ENCODE results near the gene VLDLR.

Gene VLDLR

DNA sequence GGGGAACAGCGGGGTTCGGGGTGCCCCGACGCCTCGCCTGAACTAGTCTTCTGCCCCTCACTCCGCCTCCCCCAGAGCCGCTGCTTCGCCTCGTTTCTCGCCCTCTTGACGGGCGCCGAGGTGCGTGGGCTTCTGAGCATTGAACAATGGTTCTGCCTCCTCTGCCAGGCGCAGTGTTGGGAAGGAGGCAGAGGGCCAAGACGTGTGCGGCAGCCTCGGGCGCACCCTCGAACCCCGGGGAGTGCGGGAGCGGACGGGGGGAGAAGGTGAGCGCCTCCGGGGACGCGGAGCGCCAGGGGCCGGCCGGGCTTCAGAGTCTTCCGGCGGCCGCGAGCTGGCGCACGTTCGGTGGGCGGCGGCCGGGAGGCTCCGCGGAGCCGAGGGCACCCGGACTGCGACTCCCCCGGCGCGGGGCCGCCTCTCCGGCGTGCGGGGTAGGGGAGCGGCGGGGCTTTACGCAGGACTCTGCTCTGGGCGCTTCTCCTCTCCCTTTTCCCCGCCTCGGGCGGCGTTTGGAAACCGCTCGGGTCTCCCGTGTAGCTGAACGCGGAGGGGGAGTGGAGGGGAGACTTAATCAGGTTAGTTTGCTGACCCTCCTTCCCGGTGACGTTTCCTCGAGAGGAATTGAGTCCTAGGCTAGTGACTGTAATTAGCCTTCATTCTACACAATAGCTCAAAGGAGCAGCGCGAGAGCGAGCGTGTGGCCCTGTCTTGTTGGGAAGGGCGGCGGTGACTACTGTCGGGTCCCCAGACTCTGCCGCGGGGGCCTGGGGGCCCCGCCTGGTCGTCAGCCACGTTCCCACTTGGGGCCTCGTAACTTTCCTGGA, 1.1 kb downstream of the VLDLR start:
- DNase-seq, result no peak

DNA sequence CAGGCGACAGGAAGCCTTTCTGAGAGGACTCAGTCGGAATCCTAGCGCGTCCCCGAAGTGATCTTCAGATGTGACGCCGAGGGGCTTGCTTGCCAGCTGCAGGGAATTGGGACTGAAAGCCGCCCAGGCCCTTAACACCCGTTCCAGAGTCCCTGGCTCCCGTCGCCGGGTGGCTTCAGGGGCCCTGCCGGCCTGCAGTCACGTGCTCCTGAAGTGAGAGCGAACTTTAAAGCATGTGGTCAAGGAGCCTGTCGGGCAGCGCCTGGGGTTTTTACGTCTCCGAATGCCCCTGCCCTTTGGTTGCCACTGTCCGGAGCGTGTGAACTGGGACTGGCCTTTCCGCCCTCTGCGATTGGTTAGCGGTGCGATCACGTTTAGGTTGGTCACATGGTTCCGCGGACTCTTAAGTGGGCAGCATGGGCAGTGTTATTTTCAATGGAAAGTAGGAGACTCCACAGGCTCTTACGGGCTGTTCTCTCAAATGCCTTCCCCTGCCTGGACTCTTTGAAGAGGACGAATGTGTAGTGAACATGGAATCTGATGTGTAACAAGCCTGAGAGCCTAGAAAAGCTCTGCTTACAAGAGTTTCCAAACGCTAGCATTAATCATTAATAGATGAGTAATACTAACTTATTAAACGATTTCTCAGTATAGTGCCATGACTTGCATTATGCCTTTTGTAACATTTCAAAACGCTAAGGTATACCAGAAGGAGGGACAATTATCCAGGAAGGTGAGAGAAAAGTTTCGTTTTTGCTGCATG, 1.9 kb downstream of the VLDLR start:
- DNase-seq, result no peak

DNA sequence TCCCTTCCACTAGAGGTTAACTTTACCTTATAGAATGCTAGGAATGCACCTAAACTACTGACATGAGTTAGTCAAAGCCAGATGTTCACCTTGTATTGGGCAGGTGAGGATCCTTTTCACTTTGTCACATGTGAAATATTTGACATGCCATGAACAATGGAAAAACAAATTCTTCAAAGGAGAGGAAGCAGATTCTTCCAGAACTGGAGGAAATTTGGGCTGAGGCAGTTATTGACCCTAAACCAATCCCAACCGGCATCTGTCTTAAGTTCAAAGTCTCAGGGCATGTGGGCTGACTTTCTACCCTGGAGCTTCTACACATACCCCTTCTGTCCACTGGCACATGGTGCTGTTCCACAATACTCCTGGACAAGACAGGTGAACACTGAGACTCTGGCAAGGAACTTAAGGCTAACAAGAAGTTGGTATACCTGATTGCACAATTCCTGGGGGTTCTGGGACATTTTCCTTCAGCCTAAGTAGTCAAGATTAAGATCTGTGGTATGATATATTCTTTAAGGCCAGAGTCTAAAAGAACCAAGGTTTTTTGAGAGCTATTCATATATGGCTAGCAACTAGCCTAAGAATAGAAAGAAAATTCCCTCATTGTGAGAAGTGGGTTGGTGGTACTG, 2.6 kb downstream of the VLDLR start:
- DNase-seq, result no peak

- DNase-seq, result no peak
Measured at GRCh38 chr9:2625427-2625826, 3.8 kb downstream of the VLDLR start.

DNA sequence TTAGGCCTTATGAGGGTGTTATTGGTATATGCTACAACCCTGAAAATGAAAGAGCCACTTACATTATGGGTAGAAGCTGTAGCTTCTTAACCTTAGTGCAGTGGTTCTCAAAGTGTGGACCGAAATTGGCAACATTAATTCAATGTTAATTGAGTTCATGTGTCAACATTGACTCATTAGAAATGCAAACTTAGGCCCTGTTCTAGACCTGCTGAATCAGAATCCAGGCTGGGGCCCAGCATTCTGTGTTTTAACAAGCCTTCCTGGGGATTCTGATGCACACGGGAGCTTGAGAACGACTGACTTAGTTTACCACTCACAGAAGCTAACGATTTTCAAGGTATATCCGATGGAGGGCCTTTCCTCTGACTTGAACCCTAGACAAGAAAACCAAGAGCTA, 7.3 kb downstream of the VLDLR start:
- no peak for DNase-seq

- DNase-seq, result no peak
Measured at GRCh38 chr9:2630158-2630557, 8.6 kb downstream of the VLDLR start.

DNA sequence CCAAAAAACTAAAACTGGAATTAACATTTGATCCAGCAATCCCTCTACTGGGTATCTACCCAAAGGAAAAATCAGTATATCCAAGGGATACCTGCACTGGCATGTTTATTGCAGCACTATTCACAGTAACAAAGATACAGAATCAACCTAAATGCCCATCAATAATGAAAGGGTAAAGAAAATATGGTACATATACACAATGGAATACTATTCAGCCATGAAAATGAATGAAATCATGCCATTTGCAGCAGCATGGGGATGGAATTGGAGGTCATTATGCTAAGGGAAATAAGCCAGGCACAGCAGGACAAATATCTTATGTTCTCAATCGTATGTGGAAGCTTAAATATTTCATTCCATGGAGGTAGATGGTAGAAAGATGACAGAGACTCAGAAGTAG, 9.7 kb downstream of the VLDLR start:
- no peak for DNase-seq

DNA sequence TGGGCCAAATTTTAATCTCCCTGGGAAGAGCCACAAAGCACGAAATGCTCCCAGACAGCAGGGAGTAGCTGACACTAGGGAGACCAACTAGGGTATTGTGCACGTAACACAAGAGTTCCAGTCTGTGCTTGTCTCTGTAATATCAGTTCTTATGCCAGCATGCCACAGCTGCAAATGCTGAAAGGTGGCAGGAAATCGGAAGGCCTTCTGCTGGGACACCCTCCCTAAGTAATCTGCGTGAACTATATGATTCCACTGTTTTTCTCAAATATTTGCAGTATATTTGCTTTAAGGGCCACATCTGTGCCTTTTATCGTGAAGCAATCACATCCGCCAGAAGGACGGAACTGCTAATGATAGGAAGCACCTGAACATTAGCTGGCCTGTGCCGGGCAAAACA, 12.6 kb downstream of the VLDLR start:
- no peak for DNase-seq

GRCh38 chr9:2634818-2635217, 13.2 kb downstream of the VLDLR start:
- no peak for DNase-seq

DNA sequence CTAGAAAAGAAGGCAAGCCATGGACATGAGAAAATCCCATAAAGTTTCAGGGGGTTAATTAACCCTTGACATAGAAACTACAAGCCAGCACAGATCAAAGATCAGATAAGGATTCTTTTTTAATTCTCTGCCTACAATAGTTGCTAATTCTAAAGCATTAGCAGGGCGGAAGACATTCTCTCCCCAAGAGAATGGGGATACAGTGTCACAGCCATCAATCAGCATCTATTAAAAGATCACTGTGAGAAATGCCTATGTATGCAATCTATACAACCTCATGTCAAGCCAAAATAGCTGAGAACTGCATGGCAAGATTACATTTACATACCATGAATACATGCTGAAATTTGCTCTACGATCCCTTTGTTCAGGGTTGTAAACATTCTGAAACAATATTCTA, 14.3 kb downstream of the VLDLR start:
- DNase-seq, result no peak

GRCh38 chr9:2637390-2637789, 15.8 kb downstream of the VLDLR start:
- DNase-seq, result no peak

GRCh38 chr9:2638871-2639673, 17.5 kb downstream of the VLDLR start:
- DNase-seq, result no peak

DNA sequence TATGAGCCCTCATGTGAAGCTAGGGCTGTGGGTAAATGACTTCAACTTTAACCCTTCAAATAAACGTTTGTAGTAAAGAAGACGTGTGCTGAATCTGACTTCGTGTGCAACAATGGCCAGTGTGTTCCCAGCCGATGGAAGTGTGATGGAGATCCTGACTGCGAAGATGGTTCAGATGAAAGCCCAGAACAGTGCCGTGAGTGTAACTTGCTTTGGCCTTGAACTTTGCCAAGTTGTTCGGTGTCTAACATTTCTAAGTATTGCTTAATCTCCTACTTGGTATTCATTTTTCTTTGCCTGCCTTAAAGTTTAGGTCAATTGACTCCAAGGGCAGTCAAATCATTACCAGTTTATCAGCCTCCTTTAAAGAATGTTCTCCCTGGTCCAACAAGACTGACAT, 18.2 kb downstream of the VLDLR start:
- DNase-seq, result no peak

- DNase-seq, result no peak
Measured at GRCh38 chr9:2640570-2640969, 19.0 kb downstream of the VLDLR start.

DNA sequence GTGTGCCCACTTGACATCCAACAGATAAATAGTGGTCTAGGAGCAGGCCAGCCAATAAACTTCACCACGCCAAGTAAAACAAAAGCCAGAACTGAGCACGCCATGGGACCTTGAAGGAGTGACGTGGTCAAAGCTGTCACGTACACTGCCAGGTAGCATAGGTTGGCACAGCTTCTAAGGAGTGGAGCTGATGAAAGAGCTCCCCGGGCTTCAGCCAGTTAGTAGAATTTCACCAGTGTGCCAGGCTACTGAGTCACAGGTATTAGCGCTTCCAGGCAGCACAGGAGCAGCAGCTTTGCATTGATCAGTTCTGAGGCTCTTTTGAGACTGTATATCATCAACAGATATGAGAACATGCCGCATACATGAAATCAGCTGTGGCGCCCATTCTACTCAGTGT, 19.4 kb downstream of the VLDLR start:
- DNase-seq, result no peak

GRCh38 chr9:2642068-2642467, 20.5 kb downstream of the VLDLR start:
- no peak for DNase-seq

DNA sequence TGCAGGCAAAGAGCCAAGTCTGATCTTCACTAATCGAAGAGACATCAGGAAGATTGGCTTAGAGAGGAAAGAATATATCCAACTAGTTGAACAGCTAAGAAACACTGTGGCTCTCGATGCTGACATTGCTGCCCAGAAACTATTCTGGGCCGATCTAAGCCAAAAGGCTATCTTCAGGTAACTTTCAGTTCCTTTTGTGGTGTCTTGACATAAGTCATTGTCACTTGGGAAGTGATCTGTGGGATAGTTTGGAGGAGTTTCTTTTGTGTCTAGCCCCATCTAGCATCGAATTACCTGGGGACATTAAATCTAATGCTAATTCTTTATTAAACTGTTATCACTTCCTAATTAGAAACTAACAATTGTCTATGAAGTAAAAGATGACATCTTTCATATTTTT, 24.0 kb downstream of the VLDLR start:
- no peak for DNase-seq

GRCh38 chr9:2655411-2655901, 33.9 kb downstream of the VLDLR start:
- peak; percentile 24 for DNase-seq

DNA sequence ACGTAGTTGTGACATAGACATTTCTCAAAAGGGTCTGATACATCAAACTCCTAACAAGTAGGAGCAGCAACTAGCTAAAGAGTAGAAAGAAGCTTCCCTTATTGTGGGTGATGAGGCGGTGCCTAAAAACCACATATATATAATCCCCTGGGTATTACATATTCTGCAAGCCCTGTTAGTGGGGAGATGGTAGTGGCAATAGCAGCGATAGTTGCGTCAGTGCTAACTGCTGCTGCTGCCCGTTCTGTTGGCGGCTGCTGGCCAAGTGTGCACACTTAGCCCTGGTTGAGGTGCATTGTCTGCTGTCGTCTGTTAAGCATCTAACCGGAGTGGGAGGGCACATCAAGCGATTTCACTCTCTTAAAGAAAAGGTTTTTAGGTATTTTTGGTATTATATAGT, 35.8 kb downstream of the VLDLR start:
- DNase-seq, result no peak

- no peak for DNase-seq
Measured at GRCh38 chr9:2662496-2662895, 40.9 kb downstream of the VLDLR start.

GRCh38 chr9:2663461-2664173, 42.0 kb downstream of the VLDLR start:
- DNase-seq, result no peak

Measured in stimulated activated CD4-positive, alpha-beta T cell treated with anti-CD3 and anti-CD28 coated beads, Interleukin-4, amount 100 ng/mL, for 24 hours (primary cell).